MCF 10A (cell line): Measurements from ENCODE around the gene FCMR. TPM values are rescaled to one million over a fixed set of nuclear protein-coding genes. Genes with fewer than 3 reads are reported as not detected.

Source experiments
- BruUV-seq: library from RNA; stranded (reverse); fragments of 400-500 nt; replicated peaks from 2 replicates; lab custom pipeline; 2021; lab: Mats Ljungman, UMichigan
- CTCF ChIA-PET: fragments of 300-600 bp; sonication (Branson Sonifier 250); formaldehyde crosslinking; extraction: SDS; loops from one replicate; lab custom pipeline; 2021; ENCODE audit warnings: antibody characterized with exemption, inconsistent platforms; lab: Yijun Ruan, JAX
- POLR2A ChIA-PET: fragments of 300-600, 350-650 bp; sonication (Branson Sonifier 250); formaldehyde crosslinking; extraction: SDS; loops from one replicate; lab custom pipeline; 2020; ENCODE audit warnings: antibody characterized with exemption, inconsistent platforms; lab: Yijun Ruan, JAX
- DNase-seq: peaks from one replicate; pipeline ENCODE4 v3.0.0-alpha.2; 2018; ENCODE audit not compliant: unreplicated experiment
- H3K27ac Mint-ChIP-seq: one replicate; pipeline ENCODE4 v1.8.0; 2022; ENCODE audit warnings: mild to moderate bottlenecking, low read depth, mixed read lengths; ENCODE audit not compliant: unreplicated experiment
- H3K27me3 Mint-ChIP-seq: one replicate; pipeline ENCODE4 v1.8.0; 2022; ENCODE audit warnings: mixed read lengths; ENCODE audit not compliant: insufficient read depth, unreplicated experiment
- H3K36me3 Mint-ChIP-seq: one replicate; pipeline ENCODE4 v1.8.0; 2022; ENCODE audit warnings: mild to moderate bottlenecking, moderate library complexity, mixed read lengths; ENCODE audit not compliant: insufficient read depth, unreplicated experiment
- H3K4me1 Mint-ChIP-seq: one replicate; pipeline ENCODE4 v1.8.0; 2022; ENCODE audit warnings: mixed read lengths; ENCODE audit not compliant: insufficient read depth, unreplicated experiment
- H3K4me3 Mint-ChIP-seq: one replicate; pipeline ENCODE4 v1.8.0; 2022; ENCODE audit warnings: mild to moderate bottlenecking, moderate library complexity, mixed read lengths; ENCODE audit not compliant: unreplicated experiment
- H3K9me3 Mint-ChIP-seq: one replicate; pipeline ENCODE4 v1.8.0; 2022; ENCODE audit warnings: mixed read lengths; ENCODE audit not compliant: unreplicated experiment
- CTCF ChIP-seq: fragments of 200-600 bp; IDR thresholded peaks from one replicate; pipeline ENCODE4 v1.8.0; 2022; ENCODE audit warnings: antibody characterized with exemption, mild to moderate bottlenecking; ENCODE audit not compliant: unreplicated experiment
- intact Hi-C: fragments of 100-400 bp; cut with micrococcal nuclease; formaldehyde crosslinking; loops from 2 replicates; pipeline ENCODE4 v1.14.1; 2022
- total RNA-seq: library from RNA; stranded (reverse); gene quantifications from 2 replicates; pipeline ENCODE4 v1.2.3, GENCODE V29; 2022

The FCMR gene
- total RNA-seq, 1 experiment from 2014 or later: 10.1 TPM

GRCh38 chr1:206963119-206963712 is 41.5 kb upstream of the FCMR start:
- no peaks in the 10 kb centered on the region for H3K27me3 Mint-ChIP-seq
- POLR2A ChIA-PET: interaction anchor here (0.7 to 3.7 kb wide), 6 partner anchors 9 to 352 kb away, joined by 3 to 29 read pairs (median 4); partner anchors contain the start of genes C1orf116, DYRK3 and FCAMR
- BruUV-seq: no TSS peak
- CTCF ChIA-PET: interaction anchor here (0.6 to 9.4 kb wide), 9 partner anchors 9 to 485 kb away, joined by 3 to 75 read pairs (median 6); partner anchors contain the start of gene FCAMR
- no peak for TF ChIP-seq CTCF
- H3K36me3 Mint-ChIP-seq: no peaks in the 10 kb centered on the region
- H3K4me3 Mint-ChIP-seq: no peak overlapping the region
- intact Hi-C loops: no loop called here
- no peak overlapping the region for H3K27ac Mint-ChIP-seq
- no peak for DNase-seq
- H3K4me1 Mint-ChIP-seq: peaks cover 27% of the 10 kb centered on the region
- H3K9me3 Mint-ChIP-seq: no peaks in the 10 kb centered on the region

GRCh38 chr1:206962272-206962671 is 40.5 kb upstream of the FCMR start:
- Mint-ChIP-seq H3K36me3 (no peaks in the 10 kb centered on the region), H3K27ac (peak overlapping the region; percentile 1), H3K27me3 (no peaks in the 10 kb centered on the region), H3K9me3 (no peaks in the 10 kb centered on the region), H3K4me1 (peaks cover 27% of the 10 kb centered on the region), H3K4me3 (no peak overlapping the region)
- POLR2A ChIA-PET: interaction anchor here (0.6 to 3.7 kb wide), 12 partner anchors 9 to 351 kb away, joined by 3 to 29 read pairs (median 4); partner anchors contain the start of genes C1orf116 and FCAMR
- DNase-seq: no peak
- intact Hi-C loops: no loop called here
- CTCF ChIA-PET: interaction anchor here (0.6 to 9.4 kb wide), 14 partner anchors 10 to 352 kb away, joined by 3 to 75 read pairs (median 6); partner anchors contain the start of genes DYRK3 and FCAMR
- BruUV-seq: no TSS peak
- no peak for TF ChIP-seq CTCF

GRCh38 chr1:206961668-206962067 is 39.9 kb upstream of the FCMR start:
- peaks cover 27% of the 10 kb centered on the region for H3K4me1 Mint-ChIP-seq
- ChIA-PET POLR2A (interaction anchor here (0.6 to 3.7 kb wide), 14 partner anchors 8 to 350 kb away, joined by 3 to 29 read pairs (median 4); partner anchors contain the start of gene FCAMR), CTCF (interaction anchor here (0.7 to 9.4 kb wide), 15 partner anchors 11 to 351 kb away, joined by 3 to 75 read pairs (median 6); partner anchors contain the start of genes DYRK3 and FCAMR)
- intact Hi-C loops: no loop called here
- H3K36me3 Mint-ChIP-seq: no peaks in the 10 kb centered on the region
- H3K27ac Mint-ChIP-seq: peak overlapping the region; percentile 1
- BruUV-seq: no TSS peak
- no peak overlapping the region for H3K4me3 Mint-ChIP-seq
- DNase-seq: peak; percentile 78
- TF ChIP-seq CTCF: no peak
- H3K27me3 Mint-ChIP-seq: no peaks in the 10 kb centered on the region
- H3K9me3 Mint-ChIP-seq: no peaks in the 10 kb centered on the region

DNA sequence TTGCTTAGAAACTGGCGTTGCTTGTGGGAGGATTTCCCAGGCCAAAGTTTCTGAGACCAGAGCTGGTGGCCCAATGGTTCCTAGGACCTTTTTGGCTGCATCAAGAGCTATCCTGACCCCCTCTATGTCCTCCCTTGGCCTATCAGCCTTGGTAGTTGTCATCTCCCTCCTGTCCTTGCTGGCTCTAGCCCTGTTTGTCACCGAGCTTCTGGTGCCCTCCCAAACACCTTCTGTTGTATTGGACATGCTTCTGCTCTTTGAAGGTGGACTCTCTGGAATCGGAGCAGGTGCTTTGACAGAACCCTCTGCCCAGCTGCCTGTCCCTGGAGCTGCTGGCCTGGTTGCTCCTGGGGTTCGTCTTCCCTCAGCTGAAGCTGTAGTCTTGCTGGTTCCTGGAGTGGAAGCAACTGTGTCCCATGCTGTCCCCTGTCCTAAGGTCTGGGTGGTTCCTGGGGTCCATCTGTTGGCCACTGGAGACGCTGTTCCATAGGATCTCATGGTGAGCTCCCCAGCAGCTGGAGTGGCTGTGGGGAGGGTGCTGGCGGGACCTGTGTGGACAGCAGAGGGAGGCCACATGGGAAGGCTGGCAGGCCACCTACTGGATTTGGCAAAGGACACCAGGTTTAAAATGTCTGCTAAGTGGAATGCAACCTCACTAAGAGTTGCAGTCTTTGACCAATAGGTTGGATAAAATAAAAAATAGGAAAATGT is 39.1 kb upstream of the FCMR start:
- Mint-ChIP-seq H3K4me3 (no peak overlapping the region), H3K36me3 (no peaks in the 10 kb centered on the region), H3K27me3 (no peaks in the 10 kb centered on the region), H3K4me1 (peaks cover 27% of the 10 kb centered on the region), H3K27ac (peak overlapping the region; percentile 1), H3K9me3 (no peaks in the 10 kb centered on the region)
- intact Hi-C loops: no loop called here
- CTCF ChIA-PET: interaction anchor here (0.6 to 9.4 kb wide), 15 partner anchors 10 to 348 kb away, joined by 3 to 75 read pairs (median 6); partner anchors contain the start of genes DYRK3 and FCAMR
- no peak for TF ChIP-seq CTCF
- DNase-seq: no peak
- POLR2A ChIA-PET: interaction anchor here (0.9 to 3.7 kb wide), 5 partner anchors 11 to 115 kb away, joined by 3 to 29 read pairs (median 3); partner anchors contain the start of gene FCAMR
- BruUV-seq: no TSS peak
